HepG2 (cell line): Measurements from ENCODE around the gene TASOR2. TPM values are rescaled to one million over a fixed set of nuclear protein-coding genes. Genes with fewer than 3 reads are reported as not detected.

ENCODE experiments used
- AGO1 ChIP-seq: fragments of 200-400 bp; formaldehyde crosslinking; IDR thresholded peaks from 2 replicates; pipeline ENCODE4 v1.6.1; 2017; ENCODE audit warnings: mild to moderate bottlenecking, low read depth, low read length, moderate library complexity; ENCODE audit not compliant: poor library complexity, severe bottlenecking
- ASH2L ChIP-seq: fragments of 300-600, 200-600 bp; sonication (generic); IDR thresholded peaks from 2 replicates; pipeline ENCODE4 v1.7.0; 2017; ENCODE audit warnings: low read depth, mild to moderate bottlenecking, moderate library complexity, mixed read lengths, low read length; ENCODE audit not compliant: insufficient read length
- ATF3 ChIP-seq: sonication (generic); formaldehyde crosslinking; IDR thresholded peaks from 2 replicates; pipeline ENCODE4 v1.4.0; 2020; ENCODE audit warnings: missing genetic modification reagents
- GABPA ChIP-seq, 2 experiments: IDR thresholded peaks; 2 replicates each; pipeline ENCODE4 v1.6.1; 2011 to 2016; ENCODE audit warnings: low read depth in 2 of 2, low read length in 1 of 2, missing biosample characterization in 1 of 2, missing genetic modification characterization in 1 of 2
- KDM5B ChIP-seq: sonication (generic); formaldehyde crosslinking; IDR thresholded peaks from 2 replicates; pipeline ENCODE4 v1.4.0; 2020; ENCODE audit warnings: missing genetic modification reagents, mild to moderate bottlenecking, borderline replicate concordance
- KLF15 ChIP-seq: sonication (generic); formaldehyde crosslinking; IDR thresholded peaks from 2 replicates; pipeline ENCODE4 v1.8.1; 2023; ENCODE audit warnings: borderline replicate concordance, mild to moderate bottlenecking, inconsistent platforms, missing genetic modification reagents, mixed read lengths
- LRRFIP1 ChIP-seq: sonication (generic); formaldehyde crosslinking; conservative IDR thresholded peaks from 2 replicates; pipeline ENCODE4 v1.4.0; 2020; ENCODE audit warnings: missing genetic modification reagents
- POGZ ChIP-seq: sonication (generic); formaldehyde crosslinking; IDR thresholded peaks from 2 replicates; pipeline ENCODE4 v1.4.0; 2020; ENCODE audit warnings: mild to moderate bottlenecking, missing genetic modification reagents
- SKIL ChIP-seq: sonication (generic); formaldehyde crosslinking; IDR thresholded peaks from 2 replicates; pipeline ENCODE4 v1.8.0; 2022; ENCODE audit warnings: missing genetic modification reagents, mild to moderate bottlenecking, moderate library complexity, borderline replicate concordance
- ZBTB4 ChIP-seq: sonication (generic); formaldehyde crosslinking; IDR thresholded peaks from 2 replicates; pipeline ENCODE4 v1.4.0; 2020; ENCODE audit warnings: missing genetic modification reagents, mild to moderate bottlenecking, borderline replicate concordance
- ZNF256 ChIP-seq: sonication (generic); formaldehyde crosslinking; conservative IDR thresholded peaks from 2 replicates; pipeline ENCODE4 v1.4.0; 2020; ENCODE audit warnings: missing genetic modification reagents
- ZNF468 ChIP-seq: sonication (generic); formaldehyde crosslinking; IDR thresholded peaks from 2 replicates; pipeline ENCODE4 v1.8.0; 2022; ENCODE audit warnings: mild to moderate bottlenecking, moderate library complexity, missing genetic modification reagents
- ZNF550 ChIP-seq: sonication (generic); formaldehyde crosslinking; IDR thresholded peaks from 2 replicates; pipeline ENCODE4 v1.4.0; 2020; ENCODE audit warnings: mild to moderate bottlenecking, missing genetic modification reagents, borderline replicate concordance
- ZNF7 ChIP-seq: IDR thresholded peaks from 2 replicates; pipeline ENCODE4 v1.6.1; 2016; ENCODE audit warnings: missing biosample characterization, missing genetic modification reagents
- ZNF747 ChIP-seq: sonication (generic); formaldehyde crosslinking; IDR thresholded peaks from 2 replicates; pipeline ENCODE4 v1.8.1; 2023; ENCODE audit warnings: missing genetic modification reagents, mild to moderate bottlenecking, borderline replicate concordance
- ZSCAN5A ChIP-seq: sonication (generic); formaldehyde crosslinking; IDR thresholded peaks from 2 replicates; pipeline ENCODE4 v1.8.0; 2022; ENCODE audit warnings: mild to moderate bottlenecking, missing genetic modification reagents, borderline replicate concordance
- polyA plus RNA-seq, 8 experiments: library from polyadenylated mRNA; depleted of rRNA in 3 of 8; stranded (reverse) in 7 of 8; unstranded in 1 of 8; fragments of >200 nt; fragmentation: Illumina TruSeq in 4 of 8; extraction: Trizol in 4 of 8; gene quantifications; 2 replicates each; pipeline versions ENCODE4 v1.2.1 to v1.2.3, GENCODE V29; 2011 to 2016; ENCODE audit warnings: low read depth in 4 of 8, missing spikeins in 1 of 8, mixed read lengths in 1 of 8; ENCODE audit not compliant: insufficient read depth in 1 of 8
- total RNA-seq, 5 experiments: library from RNA; depleted of rRNA; stranded (reverse); fragments of >200 nt; fragmentation: Illumina TruSeq; extraction: Trizol; gene quantifications; 2 replicates each; pipeline ENCODE4 v1.2.3, GENCODE V29; 2016; ENCODE audit warnings: low read depth in 1 of 5

The TASOR2 gene
- total and polyA plus RNA-seq, 2 of the 13 experiments (the other 11 are each of a cell fraction or from before 2014, with no cell fraction given): 24.2 to 55.3 TPM

- TF ChIP-seq LRRFIP1 (CRISPR knock-in tag) (no peak), ZNF550 (no peak), ZNF747 (CRISPR knock-in tag) (0 out of 2 replicates have a peak, but pooled peaks have one; percentile 72), GABPA (IDR thresholded peaks at IDR 0.05; ENCODE audit: low read depth, low read length) (no peak), GABPA (CRISPR knock-in tag; IDR thresholded peaks at IDR 0.05; ENCODE audit: low read depth) (0 out of 2 replicates have a peak, but pooled peaks have one; percentile 16), SKIL (peak; percentile 80), POGZ (peak; percentile 86), ZSCAN5A (CRISPR knock-in tag) (no peak; the same call in 1 of the 2 replicates), ZNF256 (CRISPR knock-in tag) (no peak), KLF15 (CRISPR knock-in tag) (no peak), ATF3 (CRISPR knock-in tag) (no peak), ZBTB4 (CRISPR knock-in tag) (peak; percentile 63; the same call in 1 of the 2 replicates), ZNF7 (CRISPR knock-in tag) (0 out of 2 replicates have a peak, but pooled peaks have one; percentile 13), ZNF468 (CRISPR knock-in tag) (peak; percentile 85), KDM5B (peak; percentile 86; the same call in 1 of the 2 replicates), AGO1 (peak; percentile 60), ASH2L (peak; percentile 98)
These were observed 8.1 kb downstream of the TASOR2 start (continued) for GRCh38 chr10:5692461-5693358.
